WTC11 (cell line): ENCODE data around the gene BFAR.

ENCODE experiments used
- CREB1 ChIP-seq: sonication (generic); formaldehyde crosslinking; IDR thresholded peaks from 2 replicates; pipeline ENCODE4 v1.8.0; 2023; ENCODE audit warnings: mild to moderate bottlenecking, missing genetic modification reagents
- ESRRA ChIP-seq: sonication (generic); formaldehyde crosslinking; IDR thresholded peaks from 2 replicates; pipeline ENCODE4 v1.8.1; 2022; ENCODE audit warnings: mild to moderate bottlenecking, missing genetic modification reagents, borderline replicate concordance
- MAX ChIP-seq: sonication (generic); formaldehyde crosslinking; IDR thresholded peaks from 2 replicates; pipeline ENCODE4 v1.8.0; 2022; ENCODE audit warnings: mild to moderate bottlenecking, missing genetic modification reagents
- NR1H2 ChIP-seq: sonication (generic); formaldehyde crosslinking; IDR thresholded peaks from 2 replicates; pipeline ENCODE4 v1.9.0; 2021; ENCODE audit warnings: mild to moderate bottlenecking, moderate library complexity, missing genetic modification reagents
- NR3C1 ChIP-seq: sonication (generic); formaldehyde crosslinking; conservative IDR thresholded peaks from 2 replicates; pipeline ENCODE4 v1.8.1; 2023; ENCODE audit warnings: low read depth, mild to moderate bottlenecking, missing genetic modification reagents
- TF ChIP-seq, protein P1 (sequence below): fragments of 200-600 bp; IDR thresholded peaks from 2 replicates; pipeline ENCODE4 v1.8.0; 2022; ENCODE audit warnings: antibody characterized with exemption

DNA sequence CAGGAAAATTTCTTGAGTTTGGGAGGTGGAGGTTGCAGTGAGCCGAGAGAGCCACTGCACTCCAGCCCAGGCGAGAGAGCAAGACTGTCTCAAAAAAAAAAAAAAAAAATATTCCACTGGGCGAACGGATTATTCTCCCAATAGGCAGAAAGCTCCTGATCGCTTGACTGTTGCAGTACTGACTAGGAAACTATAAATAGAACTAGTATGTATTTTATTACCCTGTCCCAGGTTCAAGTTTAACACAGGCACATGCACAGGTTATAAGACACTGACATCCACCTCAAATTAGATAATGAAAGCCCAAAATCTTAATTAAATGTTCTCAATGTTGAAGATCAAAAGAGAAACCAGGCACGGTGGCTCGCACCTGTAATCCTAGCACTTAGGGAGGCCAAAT is 14.2 kb upstream of the BFAR start:
- TF ChIP-seq, protein P1, sequence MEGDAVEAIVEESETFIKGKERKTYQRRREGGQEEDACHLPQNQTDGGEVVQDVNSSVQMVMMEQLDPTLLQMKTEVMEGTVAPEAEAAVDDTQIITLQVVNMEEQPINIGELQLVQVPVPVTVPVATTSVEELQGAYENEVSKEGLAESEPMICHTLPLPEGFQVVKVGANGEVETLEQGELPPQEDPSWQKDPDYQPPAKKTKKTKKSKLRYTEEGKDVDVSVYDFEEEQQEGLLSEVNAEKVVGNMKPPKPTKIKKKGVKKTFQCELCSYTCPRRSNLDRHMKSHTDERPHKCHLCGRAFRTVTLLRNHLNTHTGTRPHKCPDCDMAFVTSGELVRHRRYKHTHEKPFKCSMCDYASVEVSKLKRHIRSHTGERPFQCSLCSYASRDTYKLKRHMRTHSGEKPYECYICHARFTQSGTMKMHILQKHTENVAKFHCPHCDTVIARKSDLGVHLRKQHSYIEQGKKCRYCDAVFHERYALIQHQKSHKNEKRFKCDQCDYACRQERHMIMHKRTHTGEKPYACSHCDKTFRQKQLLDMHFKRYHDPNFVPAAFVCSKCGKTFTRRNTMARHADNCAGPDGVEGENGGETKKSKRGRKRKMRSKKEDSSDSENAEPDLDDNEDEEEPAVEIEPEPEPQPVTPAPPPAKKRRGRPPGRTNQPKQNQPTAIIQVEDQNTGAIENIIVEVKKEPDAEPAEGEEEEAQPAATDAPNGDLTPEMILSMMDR, result no peak
- no peak for TF ChIP-seq NR3C1
- no peak for TF ChIP-seq ESRRA (CRISPR knock-in tag)
- TF ChIP-seq MAX (CRISPR knock-in tag), result no peak
- no peak for TF ChIP-seq CREB1 (CRISPR knock-in tag)
- TF ChIP-seq NR1H2 (CRISPR knock-in tag), result no peak
